HUES48 (cell line): ENCODE measurements around the gene ASMT.
"Not testable (repeated sequence)": the region's sequence is repeated elsewhere in the genome, so short reads cannot be mapped to it uniquely, and the experiment has no call there.

Experiments used
- H3K27ac ChIP-seq: one replicate; pipeline ENCODE4 v1.7.0; 2013; ENCODE audit warnings: low read depth, low read length, inconsistent platforms
- H3K27me3 ChIP-seq: 2 replicates; pipeline ENCODE4 v1.6.1; 2013; ENCODE audit warnings: mild to moderate bottlenecking, low read length; ENCODE audit not compliant: control insufficient read depth, insufficient read depth
- H3K36me3 ChIP-seq: 2 replicates; pipeline ENCODE4 v1.6.1; 2013; ENCODE audit warnings: low read length; ENCODE audit not compliant: control insufficient read depth, insufficient read depth
- H3K4me1 ChIP-seq: 2 replicates; pipeline ENCODE4 v1.6.1; 2013; ENCODE audit warnings: mild to moderate bottlenecking, low read length; ENCODE audit not compliant: control insufficient read depth, insufficient read depth
- H3K4me3 ChIP-seq: 2 replicates; pipeline ENCODE4 v1.5.1; 2013; ENCODE audit warnings: mild to moderate bottlenecking, low read depth, low read length
- H3K9ac ChIP-seq: 2 replicates; pipeline ENCODE4 v1.6.1; 2013; ENCODE audit warnings: mild to moderate bottlenecking, low read depth, low read length, moderate library complexity
- H3K9me3 ChIP-seq: 2 replicates; pipeline ENCODE4 v1.6.1; 2013; ENCODE audit warnings: low read length; ENCODE audit not compliant: control insufficient read depth, insufficient read depth

Gene ASMT

GRCh38 chrX:1682501-1682900 is 67.6 kb downstream of the ASMT start:
- peaks cover 12% of the 10 kb centered on the region for H3K4me1 ChIP-seq
- H3K27me3 ChIP-seq, H3K27ac ChIP-seq, H3K4me3 ChIP-seq, H3K9me3 ChIP-seq, H3K9ac ChIP-seq, H3K36me3 ChIP-seq: not testable (repeated sequence)

- H3K27ac ChIP-seq, H3K9ac ChIP-seq, H3K9me3 ChIP-seq: not testable (repeated sequence)
These were observed 70.0 kb downstream of the ASMT start for GRCh38 chrX:1684883-1685282.

GRCh38 chrX:1685444-1685880 is 70.6 kb downstream of the ASMT start:
- H3K9me3 ChIP-seq, H3K27ac ChIP-seq, H3K9ac ChIP-seq, H3K4me1 ChIP-seq, H3K27me3 ChIP-seq, H3K4me3 ChIP-seq, H3K36me3 ChIP-seq: not testable (repeated sequence)

More at GRCh38 chrX:1684883-1685282, 70.0 kb downstream of the ASMT start:
- H3K4me3 ChIP-seq, H3K36me3 ChIP-seq, H3K27me3 ChIP-seq, H3K4me1 ChIP-seq: not testable (repeated sequence)

GRCh38 chrX:1686642-1687041 is 71.8 kb downstream of the ASMT start:
- Histone ChIP-seq H3K4me1 (peaks cover 6% of the 10 kb centered on the region), H3K9ac (no peak overlapping the region), H3K27me3 (no peaks in the 10 kb centered on the region), H3K27ac (no peak overlapping the region), H3K36me3 (no peaks in the 10 kb centered on the region), H3K4me3 (no peak overlapping the region), H3K9me3 (no peaks in the 10 kb centered on the region)
